IMR-90 (cell line): ENCODE data around the gene EPHA5.

ENCODE experiments used
- MAZ ChIP-seq: IDR thresholded peaks from 2 replicates; pipeline ENCODE4 v1.6.1; 2012; ENCODE audit warnings: low read depth, mild to moderate bottlenecking, low read length, improper control_type of control experiment, moderate library complexity, borderline replicate concordance
- NFE2L2 ChIP-seq: fragments of 150-350 bp; IDR thresholded peaks from 2 replicates; pipeline ENCODE4 v1.6.1; 2016; ENCODE audit warnings: low read depth, mild to moderate bottlenecking, low read length
- POLR2A ChIP-seq: IDR thresholded peaks from 2 replicates; pipeline ENCODE4 v1.6.1; 2012; ENCODE audit warnings: mild to moderate bottlenecking, low read depth, low read length
- RAD21 ChIP-seq: IDR thresholded peaks from 2 replicates; pipeline ENCODE4 v1.6.1; 2012; ENCODE audit warnings: low read length, improper control_type of control experiment
- RFX5 ChIP-seq: IDR thresholded peaks from 2 replicates; pipeline ENCODE4 v1.8.0; 2012; ENCODE audit warnings: low read depth, mild to moderate bottlenecking, low read length, moderate library complexity
- TF ChIP-seq, protein P1 (sequence below): conservative IDR thresholded peaks from 2 replicates; pipeline ENCODE4 v1.5.1; 2012; ENCODE audit warnings: mild to moderate bottlenecking, low read depth, low read length, improper control_type of control experiment
- TF ChIP-seq, protein P2 (sequence below): fragments of 150-350 bp; IDR thresholded peaks from 2 replicates; pipeline ENCODE4 v1.6.1; 2017; ENCODE audit warnings: mild to moderate bottlenecking, antibody characterized with exemption, low read length, low read depth

DNA sequence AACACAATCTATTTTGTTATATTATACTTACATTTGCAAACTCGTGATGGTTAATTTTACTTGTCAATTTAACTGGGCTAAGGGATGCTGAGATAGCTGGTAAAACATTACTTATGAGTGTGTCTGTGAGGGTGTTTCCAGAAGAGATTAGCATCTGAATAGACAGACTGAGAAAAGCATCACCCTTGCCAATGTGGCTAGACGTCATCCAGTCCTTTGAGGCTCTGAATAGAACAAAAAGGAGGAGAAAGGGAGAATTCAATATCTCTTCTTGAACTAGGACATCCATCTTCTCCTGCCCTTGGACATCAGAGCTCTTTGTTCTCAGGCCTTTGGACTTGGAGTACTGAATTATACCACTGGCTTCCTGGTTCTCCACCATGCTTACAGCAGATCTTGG lies 154.6 kb downstream of the EPHA5 start:
- TF ChIP-seq, protein P1, sequence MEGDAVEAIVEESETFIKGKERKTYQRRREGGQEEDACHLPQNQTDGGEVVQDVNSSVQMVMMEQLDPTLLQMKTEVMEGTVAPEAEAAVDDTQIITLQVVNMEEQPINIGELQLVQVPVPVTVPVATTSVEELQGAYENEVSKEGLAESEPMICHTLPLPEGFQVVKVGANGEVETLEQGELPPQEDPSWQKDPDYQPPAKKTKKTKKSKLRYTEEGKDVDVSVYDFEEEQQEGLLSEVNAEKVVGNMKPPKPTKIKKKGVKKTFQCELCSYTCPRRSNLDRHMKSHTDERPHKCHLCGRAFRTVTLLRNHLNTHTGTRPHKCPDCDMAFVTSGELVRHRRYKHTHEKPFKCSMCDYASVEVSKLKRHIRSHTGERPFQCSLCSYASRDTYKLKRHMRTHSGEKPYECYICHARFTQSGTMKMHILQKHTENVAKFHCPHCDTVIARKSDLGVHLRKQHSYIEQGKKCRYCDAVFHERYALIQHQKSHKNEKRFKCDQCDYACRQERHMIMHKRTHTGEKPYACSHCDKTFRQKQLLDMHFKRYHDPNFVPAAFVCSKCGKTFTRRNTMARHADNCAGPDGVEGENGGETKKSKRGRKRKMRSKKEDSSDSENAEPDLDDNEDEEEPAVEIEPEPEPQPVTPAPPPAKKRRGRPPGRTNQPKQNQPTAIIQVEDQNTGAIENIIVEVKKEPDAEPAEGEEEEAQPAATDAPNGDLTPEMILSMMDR: no peak
- TF ChIP-seq POLR2A (no peak), MAZ (no peak), RAD21 (no peak), RFX5 (no peak), NFE2L2 (no peak)
- TF ChIP-seq, protein P2, sequence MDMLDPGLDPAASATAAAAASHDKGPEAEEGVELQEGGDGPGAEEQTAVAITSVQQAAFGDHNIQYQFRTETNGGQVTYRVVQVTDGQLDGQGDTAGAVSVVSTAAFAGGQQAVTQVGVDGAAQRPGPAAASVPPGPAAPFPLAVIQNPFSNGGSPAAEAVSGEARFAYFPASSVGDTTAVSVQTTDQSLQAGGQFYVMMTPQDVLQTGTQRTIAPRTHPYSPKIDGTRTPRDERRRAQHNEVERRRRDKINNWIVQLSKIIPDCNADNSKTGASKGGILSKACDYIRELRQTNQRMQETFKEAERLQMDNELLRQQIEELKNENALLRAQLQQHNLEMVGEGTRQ: no peak
